Activated CD4-positive, alpha-beta T cell treated with anti-CD3 and anti-CD28 coated beads, Interleukin-2, amount 50 U/mL, for 24 hours (primary cell): Measurements from ENCODE around the gene RARA.
"Not testable (repeated sequence)": the region's sequence is repeated elsewhere in the genome, so short reads cannot be mapped to it uniquely, and the experiment has no call there.

Experiments
- DNase-seq, 2 donors: peaks; one replicate each; pipeline ENCODE4 v3.0.0-alpha.2; 2020; ENCODE audit warnings: low read depth in 1 of 2, low spot score in 1 of 2

RARA gene

DNA sequence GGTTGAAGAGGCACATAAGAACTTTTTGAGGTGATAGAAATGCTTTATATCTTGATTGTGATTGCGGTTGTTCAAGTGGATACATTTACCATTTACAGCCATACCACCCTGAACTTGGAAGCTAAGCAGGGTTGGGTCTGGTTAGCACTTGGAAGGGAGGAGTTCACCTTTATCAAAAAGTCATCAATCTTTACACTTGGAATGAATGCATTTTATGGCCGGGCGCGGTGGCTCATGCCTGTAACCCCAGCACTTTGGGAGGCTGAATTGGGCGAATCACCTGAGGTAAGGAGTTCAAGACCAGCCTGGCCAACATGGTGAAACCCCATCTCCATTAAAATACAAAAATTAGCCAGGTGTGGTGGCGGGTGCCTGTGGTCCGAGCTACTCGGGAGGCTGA lies 65.0 kb downstream of the RARA start:
- DNase-seq = no peak

DNA sequence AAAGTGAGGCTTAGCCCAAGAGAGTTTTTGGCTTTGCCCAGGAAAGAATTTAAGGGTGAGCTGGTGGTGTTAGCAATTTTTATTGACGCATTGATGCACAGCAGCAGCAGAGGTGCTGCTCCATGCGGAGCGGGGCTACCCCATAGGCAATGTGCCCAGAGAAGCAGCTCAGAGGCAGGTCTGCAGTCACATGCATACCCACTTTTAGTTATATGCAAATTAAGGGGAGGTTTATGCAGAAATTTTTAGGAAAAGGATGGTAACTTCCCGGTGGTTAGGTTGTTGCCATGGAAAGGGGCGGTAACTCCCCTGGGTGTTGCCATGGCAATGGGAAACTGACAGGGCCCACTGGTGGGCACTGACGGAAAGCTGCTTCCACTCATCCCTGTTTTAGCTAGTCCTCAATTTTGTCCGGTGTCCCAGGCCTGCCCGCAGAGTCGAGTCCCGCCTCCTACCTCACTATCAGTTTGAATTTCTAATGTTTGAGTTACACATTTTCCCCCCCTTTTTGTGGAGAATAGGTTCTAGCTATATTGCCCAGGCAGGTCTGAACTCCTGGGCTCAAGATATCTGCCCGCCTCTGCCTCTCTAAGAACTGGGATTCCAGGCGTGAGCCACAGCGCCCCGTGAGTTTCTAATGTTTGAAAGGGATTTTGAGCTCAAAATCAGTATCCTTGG lies 66.0 kb downstream of the RARA start:
- DNase-seq = no peak

DNA sequence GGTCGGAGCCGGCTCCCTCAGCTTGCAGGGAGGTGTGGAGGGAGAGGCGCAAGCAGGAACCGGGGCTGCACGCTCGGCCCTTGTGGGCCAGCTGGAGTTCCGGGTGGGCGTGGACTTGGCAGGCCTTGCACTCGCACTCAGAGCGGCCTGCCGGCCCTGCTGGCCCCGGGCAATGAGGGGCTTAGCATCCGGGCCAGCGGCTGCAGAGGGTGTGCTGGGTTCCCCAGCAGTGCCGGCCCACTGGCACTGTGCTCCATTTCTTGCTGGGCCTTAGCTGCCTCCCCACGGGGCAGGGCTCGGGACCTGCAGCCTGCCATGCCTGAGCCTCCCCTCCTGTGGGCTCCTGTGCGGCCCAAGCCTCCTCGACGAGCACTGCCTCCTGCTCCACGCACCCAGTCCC lies 66.8 kb downstream of the RARA start:
- not testable (repeated sequence) for DNase-seq

DNA sequence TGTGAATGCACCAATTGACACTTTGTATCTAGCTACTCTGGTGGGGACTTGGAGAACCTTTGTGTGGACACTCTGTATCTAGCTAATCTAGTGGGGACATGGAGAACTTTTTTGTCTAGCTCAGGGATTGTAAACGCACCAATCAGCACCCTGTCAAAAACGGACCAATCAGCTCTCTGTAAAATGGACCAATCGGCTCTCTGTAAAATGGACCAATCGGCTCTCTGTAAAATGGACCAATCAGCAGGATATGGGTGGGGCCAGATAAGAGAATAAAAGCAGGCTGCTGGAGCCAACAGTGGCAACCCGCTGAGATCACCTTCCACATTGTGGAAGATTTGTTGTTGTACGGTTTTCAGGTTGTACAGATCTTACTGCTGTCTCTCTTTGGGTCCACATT lies 67.6 kb downstream of the RARA start:
- DNase-seq = not testable (repeated sequence)

DNA sequence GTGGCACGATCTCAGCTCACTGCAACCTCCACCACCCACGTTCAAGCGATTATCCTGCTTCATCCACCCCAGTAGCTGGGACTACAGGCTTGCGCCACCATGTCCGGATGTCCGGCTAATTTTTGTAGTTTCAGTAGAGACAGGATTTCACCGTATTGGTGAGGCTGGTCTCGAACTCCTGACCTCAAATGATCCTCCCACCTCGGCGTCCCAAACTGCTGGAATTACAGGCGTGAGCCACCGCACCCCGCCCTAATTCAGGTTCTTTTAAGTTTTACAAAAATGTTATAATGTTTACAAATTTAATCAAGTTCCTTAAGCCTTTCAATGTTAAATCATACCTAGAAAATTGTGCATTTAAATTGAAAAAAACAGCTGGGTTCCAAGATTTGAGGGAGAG lies 68.9 kb downstream of the RARA start:
- no peak for DNase-seq

DNA sequence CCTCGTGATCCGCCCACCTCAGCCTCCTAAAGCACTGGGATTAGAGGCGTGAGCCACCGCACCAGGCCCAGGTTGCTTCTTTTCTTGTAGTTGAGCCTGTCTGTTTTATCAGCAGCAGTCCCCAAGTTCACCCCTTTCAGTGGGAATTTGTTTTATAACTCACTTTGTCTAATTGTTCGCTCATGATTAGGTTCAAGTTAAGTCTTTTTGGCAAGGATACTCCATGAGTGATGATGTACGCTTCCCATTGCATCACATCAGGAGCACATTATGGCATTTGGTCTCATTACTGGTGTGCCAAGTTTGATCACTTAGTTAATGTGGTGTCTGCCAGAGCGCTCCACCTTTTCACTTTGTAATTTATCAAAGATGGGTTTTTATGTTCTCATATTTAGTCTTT lies 70.0 kb downstream of the RARA start:
- no peak for DNase-seq

DNA sequence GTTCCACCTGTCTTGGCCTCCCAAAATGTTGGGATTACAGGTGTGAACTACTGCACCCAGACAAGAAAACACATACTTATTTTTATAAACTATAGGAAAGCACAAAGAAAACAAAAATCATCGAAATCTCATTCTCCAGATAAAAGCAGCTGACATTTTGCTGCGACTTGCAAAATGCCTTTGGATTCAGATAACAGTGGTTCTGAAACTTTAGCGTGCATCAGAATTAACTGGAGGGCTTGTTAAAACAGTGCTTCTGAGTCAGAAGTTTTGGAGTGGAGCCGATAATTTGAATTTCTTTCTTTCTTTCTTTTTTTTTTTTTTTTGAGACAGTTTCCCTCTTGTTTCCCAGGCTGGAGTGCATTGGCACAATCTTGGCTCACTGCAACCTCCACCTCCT lies 73.3 kb downstream of the RARA start:
- no peak for DNase-seq

DNA sequence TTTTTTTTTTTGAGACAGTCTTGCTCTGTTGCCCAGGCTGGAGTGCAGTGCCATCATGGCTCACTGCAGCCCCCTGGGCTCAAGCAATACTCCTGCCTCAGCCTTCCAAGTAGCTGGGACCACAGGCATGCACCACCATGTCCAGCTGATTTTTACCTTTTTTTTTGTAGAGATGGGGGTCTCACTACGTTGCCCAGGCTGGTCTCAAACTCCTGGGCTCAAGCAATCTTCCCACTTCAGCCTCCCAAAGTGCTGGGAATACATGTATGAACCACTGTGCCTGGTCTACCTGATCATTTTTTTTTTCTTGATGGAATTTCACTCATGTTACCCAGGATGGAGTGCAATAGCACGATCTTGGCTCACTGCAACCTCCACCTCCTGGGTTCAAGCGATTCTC lies 77.6 kb downstream of the RARA start:
- DNase-seq = not testable (repeated sequence)

DNA sequence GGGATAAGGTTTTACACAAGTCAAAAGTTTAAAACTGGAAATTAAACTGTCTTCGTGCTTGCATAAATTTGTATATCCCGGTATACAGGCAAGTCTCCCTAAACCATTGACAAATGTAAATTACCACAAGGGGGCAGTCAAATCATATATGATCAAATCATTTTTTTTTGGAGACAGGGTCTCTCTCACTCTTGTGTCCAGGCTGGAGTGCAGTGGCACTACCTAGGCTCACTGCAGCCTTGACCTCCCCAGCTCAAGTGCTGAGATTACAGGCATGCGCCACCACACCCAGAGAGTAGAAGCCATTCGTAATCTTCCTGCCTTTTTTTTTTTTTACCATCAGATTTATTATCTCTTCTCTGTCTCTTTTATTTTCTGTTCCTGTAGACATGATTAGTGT lies 90.2 kb downstream of the RARA start:
- peak in 1 of 2 donors; percentile 30 for DNase-seq

DNA sequence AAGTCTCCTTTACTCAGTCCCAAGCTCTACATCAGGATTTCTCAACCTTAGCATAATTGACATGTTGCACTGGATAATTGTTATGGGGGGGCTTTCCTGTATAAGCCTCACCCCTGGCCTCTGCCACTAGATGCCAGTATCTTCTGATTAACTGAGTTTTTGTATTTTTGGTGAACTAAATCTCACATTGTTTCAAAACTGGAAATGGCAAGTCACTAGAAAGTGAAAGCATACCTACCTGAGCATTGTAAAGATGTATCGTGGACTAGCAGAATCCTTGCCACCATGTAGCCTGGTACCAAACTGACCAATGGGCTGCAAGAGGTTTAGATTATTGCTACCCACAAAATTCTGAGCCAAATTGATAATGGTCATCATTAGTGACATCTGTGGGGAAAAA lies 93.7 kb downstream of the RARA start:
- no peak for DNase-seq

DNA sequence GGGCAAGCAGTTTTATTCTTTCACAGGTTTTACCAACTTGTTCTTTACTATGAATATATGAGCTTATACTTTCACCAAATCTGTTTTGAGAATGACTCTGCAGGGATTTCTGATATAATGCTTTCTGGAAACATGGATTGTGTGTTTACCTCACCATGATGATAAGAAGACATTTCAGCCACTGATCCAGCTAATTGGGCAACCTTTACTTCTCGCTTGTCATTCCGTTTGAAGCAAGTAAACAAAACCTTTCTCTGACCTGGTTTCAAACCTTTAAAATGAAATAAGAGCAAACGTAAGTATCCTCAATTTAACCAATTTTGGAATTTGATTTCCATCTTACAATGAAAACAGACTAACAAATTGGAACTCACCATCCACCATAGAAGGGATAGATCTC lies 95.0 kb downstream of the RARA start:
- no peak for DNase-seq
